Neural cell (in vitro differentiated cells): Measurements from ENCODE around the gene FOXP2. TPM values are rescaled to one million over a fixed set of nuclear protein-coding genes. Genes with fewer than 3 reads are reported as not detected.

Experiments used
- H2AFZ ChIP-seq: fragments of 200-600, 300-800 bp; sonication (generic), shearing (Covaris generic); 2 replicates; pipeline ENCODE4 v1.6.0; 2014; ENCODE audit warnings: low read depth, mild to moderate bottlenecking, antibody characterized with exemption, low read length, moderate library complexity
- H3F3A ChIP-seq: fragments of 200-600 bp; shearing (Covaris generic); 2 replicates; pipeline ENCODE4 v1.6.1; 2016; ENCODE audit warnings: mild to moderate bottlenecking, moderate library complexity, mixed read lengths, antibody characterized with exemption, low read length; ENCODE audit not compliant: insufficient read depth, poor library complexity, severe bottlenecking
- H3K27ac ChIP-seq: fragments of 200-600, 300-800 bp; sonication (generic), shearing (Covaris generic); 2 replicates; pipeline ENCODE4 v1.5.1; 2014; ENCODE audit warnings: mild to moderate bottlenecking, low read length, moderate library complexity
- H3K27me3 ChIP-seq: fragments of 300-800, 200-600 bp; sonication (generic), shearing (Covaris generic); 2 replicates; pipeline ENCODE4 v1.6.0; 2014; ENCODE audit warnings: mild to moderate bottlenecking, low read depth, low read length, moderate library complexity; ENCODE audit not compliant: insufficient read depth
- H3K36me3 ChIP-seq: fragments of 300-800, 200-600 bp; sonication (generic), shearing (Covaris generic); 2 replicates; pipeline ENCODE4 v1.5.1; 2014; ENCODE audit warnings: mild to moderate bottlenecking, antibody characterized with exemption, low read length, moderate library complexity; ENCODE audit not compliant: insufficient read depth
- H3K4me2 ChIP-seq: fragments of 300-800, 200-600 bp; sonication (generic), shearing (Covaris generic); 2 replicates; pipeline ENCODE4 v1.6.0; 2014; ENCODE audit warnings: mild to moderate bottlenecking, low read length
- H3K4me3 ChIP-seq: fragments of 300-800, 200-600 bp; sonication (generic), shearing (Covaris generic); 2 replicates; pipeline ENCODE4 v1.5.1; 2014; ENCODE audit warnings: mild to moderate bottlenecking, low read length, moderate library complexity
- H3K79me2 ChIP-seq: fragments of 200-600 bp; shearing (Covaris generic); replicated peaks from 2 replicates; pipeline ENCODE4 v1.6.0; 2014; ENCODE audit warnings: mild to moderate bottlenecking, low read length, moderate library complexity; ENCODE audit not compliant: insufficient read depth
- H3K9ac ChIP-seq: fragments of 300-800, 200-600 bp; sonication (generic), shearing (Covaris generic); 2 replicates; pipeline ENCODE4 v1.6.1; 2016; ENCODE audit warnings: mild to moderate bottlenecking, low read length, mixed read lengths
- H3K9me2 ChIP-seq: fragments of 200-600 bp; shearing (Covaris generic); 2 replicates; pipeline ENCODE4 v1.6.1; 2016; ENCODE audit warnings: mild to moderate bottlenecking, low read length, mixed read lengths; ENCODE audit not compliant: insufficient read depth
- H3K9me3 ChIP-seq: fragments of 200-600, 300-800 bp; sonication (generic), shearing (Covaris generic); 2 replicates; pipeline ENCODE4 v1.6.1; 2016; ENCODE audit warnings: mild to moderate bottlenecking, mixed run types, low read length, moderate library complexity, mixed read lengths
- H4K20me1 ChIP-seq: fragments of 200-600 bp; shearing (Covaris generic); 2 replicates; pipeline ENCODE4 v1.6.1; 2016; ENCODE audit warnings: mild to moderate bottlenecking, mixed run types; ENCODE audit not compliant: insufficient read depth
- CTCF ChIP-seq: fragments of 450-650 bp; IDR thresholded peaks from 2 replicates; pipeline ENCODE4 v1.5.1; 2014; ENCODE audit warnings: antibody characterized with exemption, mild to moderate bottlenecking, moderate library complexity; ENCODE audit not compliant: poor library complexity, severe bottlenecking
- EP300 ChIP-seq: fragments of 450-650 bp; conservative IDR thresholded peaks from 2 replicates; pipeline ENCODE4 v1.6.1; 2014; ENCODE audit warnings: antibody characterized with exemption, mild to moderate bottlenecking, moderate library complexity; ENCODE audit not compliant: poor library complexity, severe bottlenecking
- EZH2 ChIP-seq: fragments of 200-600, 300-800 bp; shearing (Covaris generic), sonication (generic); IDR thresholded peaks from 2 replicates; pipeline ENCODE4 v1.6.1; 2014; ENCODE audit warnings: antibody characterized with exemption, low read length, borderline replicate concordance, mild to moderate bottlenecking; ENCODE audit not compliant: insufficient read depth, poor library complexity, severe bottlenecking
- MXI1 ChIP-seq: fragments of 450-650 bp; conservative IDR thresholded peaks from 2 replicates; pipeline ENCODE4 v1.6.1; 2014; ENCODE audit warnings: antibody characterized with exemption, mild to moderate bottlenecking; ENCODE audit not compliant: poor library complexity, severe bottlenecking
- POLR2AphosphoS5 ChIP-seq: IDR thresholded peaks from 2 replicates; pipeline ENCODE4 v1.6.1; 2012
- RAD21 ChIP-seq: fragments of 450-650 bp; conservative IDR thresholded peaks from 2 replicates; pipeline ENCODE4 v1.6.1; 2014; ENCODE audit warnings: antibody characterized with exemption, mild to moderate bottlenecking, moderate library complexity
- REST ChIP-seq: IDR thresholded peaks from 2 replicates; pipeline ENCODE4 v1.6.1; 2012; ENCODE audit warnings: borderline replicate concordance
- SMC3 ChIP-seq: fragments of 450-650 bp; conservative IDR thresholded peaks from 2 replicates; pipeline ENCODE4 v1.6.1; 2014; ENCODE audit warnings: antibody characterized with exemption, mild to moderate bottlenecking, moderate library complexity; ENCODE audit not compliant: poor library complexity
- TAF1 ChIP-seq: IDR thresholded peaks from 2 replicates; pipeline ENCODE4 v1.6.1; 2012; ENCODE audit warnings: low read depth
- polyA plus RNA-seq: library from polyadenylated mRNA; depleted of rRNA; stranded (reverse); fragments of >200 nt; gene quantifications from 2 replicates; pipeline ENCODE4 v1.2.3, GENCODE V29; 2014

The FOXP2 gene
- polyA plus RNA-seq, 1 donor from 2014 or later: 51.3 TPM

- H3K9me3 ChIP-seq: no peaks in the 10 kb centered on the region
- no peak overlapping the region for H3K9ac ChIP-seq
- no peak overlapping the region for H3K4me2 ChIP-seq
- H2AFZ ChIP-seq: no peak overlapping the region
- TF ChIP-seq EZH2 (no peak), REST (no peak), CTCF (no peak), RAD21 (no peak), MXI1 (no peak), POLR2AphosphoS5 (no peak), EP300 (no peak), SMC3 (no peak), TAF1 (no peak)
- no peaks in the 10 kb centered on the region for H3K79me2 ChIP-seq
- no peaks in the 10 kb centered on the region for H3K27me3 ChIP-seq
- no peaks in the 10 kb centered on the region for H3K36me3 ChIP-seq
- no peak overlapping the region for H3K27ac ChIP-seq
- H4K20me1 ChIP-seq: no peaks in the 10 kb centered on the region
- no peak overlapping the region for H3K4me3 ChIP-seq
- no peaks in the 10 kb centered on the region for H3K9me2 ChIP-seq
- no peaks in the 10 kb centered on the region for H3F3A ChIP-seq
Observed at GRCh38 chr7:114369294-114369693, 45.3 kb upstream of the FOXP2 start.

GRCh38 chr7:114372619-114373018 is 42.0 kb upstream of the FOXP2 start:
- H4K20me1 ChIP-seq: no peaks in the 10 kb centered on the region
- no peak for TF ChIP-seq REST
- TF ChIP-seq SMC3: no peak
- TF ChIP-seq CTCF: no peak
- TF ChIP-seq MXI1: no peak
- no peak for TF ChIP-seq POLR2AphosphoS5
- no peak for TF ChIP-seq TAF1
- TF ChIP-seq RAD21: no peak

More at GRCh38 chr7:114372619-114373018, 42.0 kb upstream of the FOXP2 start:
- Histone ChIP-seq H3K27ac (no peak overlapping the region), H3K9me2 (no peaks in the 10 kb centered on the region), H2AFZ (no peak overlapping the region), H3F3A (no peaks in the 10 kb centered on the region), H3K36me3 (no peaks in the 10 kb centered on the region), H3K79me2 (no peaks in the 10 kb centered on the region), H3K9me3 (no peaks in the 10 kb centered on the region), H3K4me2 (no peak overlapping the region), H3K4me3 (no peak overlapping the region), H3K9ac (no peak overlapping the region), H3K27me3 (no peaks in the 10 kb centered on the region)
